Measurements from ENCODE around the gene PLCD3.

The PLCD3 gene

DNA sequence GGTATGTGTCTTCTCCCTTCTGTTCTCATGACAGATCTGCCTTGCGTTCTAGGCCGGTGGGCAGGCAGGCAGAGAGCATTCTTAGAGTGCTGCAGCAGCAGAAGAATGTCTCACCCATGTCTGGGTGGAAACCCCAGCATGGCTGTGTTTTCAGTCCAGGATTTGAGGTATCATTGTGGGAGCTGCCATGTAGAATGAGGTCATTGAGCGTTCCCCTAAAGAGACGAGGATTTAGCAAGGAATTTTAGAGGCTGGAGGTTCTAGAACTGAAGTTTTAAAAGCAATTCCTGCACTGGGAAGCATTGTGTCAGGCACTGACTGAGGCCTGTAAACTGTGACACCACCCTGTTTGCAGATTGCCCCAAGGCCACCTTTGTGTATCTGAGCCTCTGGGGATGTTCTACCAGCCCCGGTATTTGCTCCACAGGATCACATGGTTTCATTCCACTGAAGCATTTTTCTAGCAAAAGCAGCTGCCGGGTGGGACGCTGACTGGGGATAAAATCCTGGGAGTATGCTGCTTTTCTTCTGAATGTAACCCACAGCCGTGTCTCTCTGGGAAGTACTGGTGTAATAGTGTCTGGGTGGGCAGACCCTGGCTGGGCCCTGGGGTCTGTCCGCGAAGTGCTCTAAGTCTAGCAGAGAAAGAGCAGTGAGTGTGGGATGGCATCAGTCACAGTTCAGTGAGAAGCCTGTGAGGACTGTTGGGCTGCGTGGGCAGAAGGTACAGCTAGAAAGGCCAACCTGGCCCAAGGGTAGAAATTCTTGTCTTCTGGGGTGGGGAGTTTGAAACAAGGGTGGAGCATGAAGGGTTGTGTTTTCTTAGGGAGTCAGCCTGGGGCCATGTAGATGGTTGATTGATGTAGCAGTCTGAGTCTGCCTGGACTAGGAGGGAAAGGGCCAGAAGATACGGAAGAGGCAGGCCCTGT lies 30.2 kb downstream of the PLCD3 start:
- no peak for DNase-seq

DNA sequence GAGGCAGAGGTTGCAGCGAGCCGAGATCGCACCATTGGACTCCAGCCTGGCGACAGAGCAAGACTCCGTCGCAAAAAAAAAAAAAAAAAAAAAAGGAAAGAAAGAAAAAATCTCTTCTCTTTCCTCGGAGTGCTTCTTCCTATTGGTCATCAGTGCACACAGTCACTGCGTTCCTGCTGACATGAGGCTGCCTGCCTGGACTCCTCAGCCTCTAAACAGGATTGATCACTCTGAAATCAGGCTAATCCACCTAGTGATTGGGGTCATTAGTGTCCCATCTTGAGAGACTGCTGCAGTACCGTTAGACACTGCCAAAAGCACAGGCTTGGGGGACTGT lies 30.8 kb downstream of the PLCD3 start:
- no peak for DNase-seq

DNA sequence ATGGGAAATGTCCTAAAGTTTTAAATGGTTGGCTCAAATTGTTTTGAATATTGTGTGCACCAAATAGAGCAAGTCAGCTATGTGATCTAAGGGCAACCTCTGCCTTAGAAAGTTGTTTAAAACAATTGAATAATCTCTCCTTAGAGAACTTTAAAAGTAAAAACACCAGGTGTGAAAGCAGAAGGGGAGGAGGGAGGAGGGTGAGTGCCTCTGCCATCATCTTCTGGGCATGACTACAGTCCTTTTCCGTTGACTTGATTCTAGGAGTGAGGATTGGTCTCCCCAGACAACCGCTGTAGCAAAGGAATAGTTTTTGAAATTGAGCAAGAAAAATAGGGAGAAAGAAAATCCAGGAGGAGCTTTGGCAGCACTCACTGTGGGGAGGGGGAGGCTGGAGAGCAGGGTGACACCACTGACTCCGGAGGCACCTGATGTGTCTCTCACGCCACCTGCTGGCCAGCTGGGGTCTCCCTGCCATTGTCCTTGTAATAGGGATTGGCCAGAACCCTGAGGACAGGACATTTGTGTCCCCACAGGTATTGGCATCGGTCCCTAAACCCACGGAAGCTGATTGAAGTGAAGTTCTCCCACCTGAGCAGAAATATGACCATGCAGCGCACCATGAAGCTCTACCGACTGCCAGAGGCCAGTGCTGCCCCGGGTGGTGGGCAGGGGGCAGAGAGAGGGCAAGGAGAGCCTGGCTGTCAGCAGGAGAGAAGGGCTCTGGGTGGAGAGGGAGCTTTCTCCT lies 33.3 kb downstream of the PLCD3 start:
- DNase-seq: peak; percentile 86

DNA sequence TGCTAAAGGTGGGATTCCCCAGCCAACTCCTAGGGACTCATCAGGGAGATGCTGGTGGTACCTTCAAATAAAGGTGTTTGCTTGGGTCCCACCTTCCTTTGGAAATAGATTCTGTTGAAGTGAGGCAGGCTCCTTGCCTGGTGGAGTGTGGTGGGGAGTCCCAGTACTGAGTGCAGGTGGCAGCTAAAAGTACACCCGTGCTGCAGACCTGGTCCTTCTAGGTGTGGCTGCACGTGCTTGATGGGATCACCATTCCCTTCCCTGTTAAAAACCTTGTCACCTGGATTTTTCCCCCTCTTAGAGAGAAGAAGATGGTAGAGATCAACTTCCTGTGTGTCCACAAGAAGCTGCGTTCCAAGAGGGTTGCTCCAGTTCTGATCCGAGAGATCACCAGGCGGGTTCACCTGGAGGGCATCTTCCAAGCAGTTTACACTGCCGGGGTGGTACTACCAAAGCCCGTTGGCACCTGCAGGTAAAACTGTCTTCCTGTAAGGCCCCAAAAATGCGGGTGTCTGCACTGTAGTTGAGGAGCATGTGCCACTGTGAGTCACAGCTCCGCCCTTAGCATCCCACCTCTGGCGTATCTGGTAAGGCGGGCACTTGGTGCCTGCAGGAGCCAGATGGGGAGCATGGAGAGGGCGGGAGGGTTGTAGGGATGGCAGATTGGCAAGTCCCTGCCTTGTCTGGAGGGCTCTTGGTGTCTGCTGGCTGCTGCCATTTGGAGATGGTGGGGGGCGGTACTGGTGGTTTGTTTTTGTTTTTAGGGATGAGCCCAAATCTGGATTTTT lies 34.0 kb downstream of the PLCD3 start:
- DNase-seq: no peak

DNA sequence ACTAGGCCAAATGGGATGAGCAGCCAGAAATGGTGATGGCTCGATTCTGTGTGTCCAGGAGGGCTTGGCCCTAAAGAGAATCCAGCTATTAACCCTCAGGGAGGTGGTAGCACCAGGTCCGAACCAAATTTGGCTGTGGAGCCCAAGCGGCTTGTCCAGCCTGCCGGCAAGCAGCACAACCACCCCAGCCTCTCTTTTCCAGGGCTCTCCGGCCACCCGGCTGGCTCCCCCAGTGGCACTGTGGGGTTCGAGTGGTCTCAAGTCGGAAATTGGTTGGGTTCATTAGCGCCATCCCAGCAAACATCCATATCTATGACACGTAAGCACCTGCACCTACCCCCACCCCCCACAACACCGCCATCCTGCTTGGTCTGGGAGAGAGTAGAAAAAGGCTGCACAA lies 35.4 kb downstream of the PLCD3 start:
- no peak for DNase-seq

DNA sequence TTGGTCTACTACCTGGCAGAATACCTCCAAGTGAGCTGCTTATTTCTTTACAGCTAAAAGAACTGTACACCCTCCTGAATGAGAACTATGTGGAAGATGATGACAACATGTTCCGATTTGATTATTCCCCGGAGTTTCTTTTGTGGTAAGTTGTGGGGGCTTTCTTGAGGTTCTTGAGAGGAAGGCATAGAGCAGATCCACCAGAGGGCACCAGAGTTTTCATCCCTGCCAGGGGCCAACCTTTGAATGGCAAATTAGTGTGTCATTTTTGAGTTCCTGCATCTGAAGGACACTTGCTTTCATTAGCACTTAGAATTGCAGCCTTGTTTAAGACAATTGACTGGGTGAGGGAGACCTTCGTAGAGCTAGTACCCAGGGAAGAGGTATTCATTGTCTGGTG lies 36.2 kb downstream of the PLCD3 start:
- peak; percentile 64 for DNase-seq

DNA sequence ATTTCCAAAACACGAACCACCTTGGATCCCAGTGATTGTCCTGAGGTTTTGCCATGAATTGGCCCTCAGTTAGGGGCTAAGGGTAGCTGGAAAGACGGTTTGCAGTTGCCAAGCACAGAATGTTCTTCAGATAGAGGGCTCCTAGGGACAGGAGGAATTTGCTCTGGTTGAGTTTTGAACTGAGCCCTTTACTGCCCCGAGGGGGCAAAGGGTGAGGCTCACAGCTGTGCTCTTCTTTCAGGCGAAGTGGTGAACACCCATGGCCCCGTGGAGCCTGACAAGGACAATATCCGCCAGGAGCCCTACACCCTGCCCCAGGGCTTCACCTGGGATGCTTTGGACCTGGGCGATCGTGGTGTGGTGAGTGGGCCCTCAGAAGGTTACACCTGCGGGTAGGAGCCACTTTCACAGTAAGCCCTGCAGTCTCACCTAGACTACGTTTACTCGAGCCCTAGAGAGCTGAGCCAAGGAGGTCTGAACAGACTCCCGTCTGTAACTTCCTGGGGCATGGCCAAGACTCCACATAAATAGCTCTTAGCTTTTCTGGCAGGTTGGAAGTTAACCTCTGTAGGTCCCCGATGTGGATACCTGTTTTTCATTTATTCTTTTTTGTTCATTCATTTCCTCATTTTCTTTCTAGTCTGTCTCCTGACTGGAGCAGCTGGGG lies 38.7 kb downstream of the PLCD3 start:
- DNase-seq: no peak

DNA sequence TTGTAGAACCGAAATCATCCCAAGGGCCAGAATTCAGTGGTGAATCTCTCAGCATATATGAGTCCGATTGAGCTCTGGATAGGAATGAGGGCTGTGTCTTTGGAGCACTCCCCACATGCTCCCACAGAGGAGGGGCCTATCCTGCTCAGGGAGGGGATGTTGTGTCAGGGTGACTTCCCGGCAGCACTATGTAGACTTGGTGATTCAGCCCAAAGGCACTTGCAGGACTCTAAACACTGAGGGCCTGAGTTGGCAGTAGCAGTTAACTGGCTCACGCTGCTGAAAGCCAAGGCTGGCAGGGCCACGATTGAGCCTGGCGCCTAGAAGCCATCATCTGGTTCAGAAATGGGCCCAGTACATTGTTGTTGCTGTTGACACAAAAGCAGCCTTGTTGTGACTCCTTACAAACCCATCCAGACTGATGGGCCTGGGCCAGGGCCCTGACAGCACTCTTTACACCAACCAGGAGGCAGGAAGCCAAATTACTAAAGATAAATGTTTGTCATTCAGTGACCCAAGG lies 39.3 kb downstream of the PLCD3 start:
- DNase-seq: no peak

DNA sequence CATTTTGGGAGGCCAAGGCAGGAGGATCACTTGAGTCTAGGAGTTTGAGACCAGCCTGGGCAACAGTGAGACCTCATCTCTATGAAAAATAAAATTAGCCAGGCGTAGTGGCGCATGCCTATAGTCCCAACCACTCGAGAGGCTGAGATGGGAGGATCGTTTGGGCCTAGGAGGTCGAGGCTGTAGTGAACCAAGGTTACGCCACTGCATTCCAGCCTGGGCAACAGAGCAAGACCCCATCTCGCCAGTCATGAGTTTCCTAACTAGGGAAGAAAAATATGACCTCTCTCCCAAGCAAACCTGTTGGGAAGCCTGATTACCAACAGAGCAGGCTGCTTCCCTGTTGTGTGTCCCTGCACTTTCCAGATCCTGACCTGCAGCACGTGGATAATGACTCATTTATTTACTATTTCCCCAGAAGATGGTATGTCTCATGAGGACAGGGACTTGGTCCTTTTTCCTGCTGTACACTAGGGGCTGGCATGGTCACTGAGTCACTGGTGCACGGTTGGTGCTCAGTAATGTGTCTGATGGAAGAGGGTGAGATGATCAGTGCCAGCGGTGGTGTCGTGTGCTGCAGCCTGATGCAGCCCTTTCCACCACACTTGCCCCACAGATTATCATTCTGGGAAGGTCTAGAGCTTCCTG lies 40.4 kb downstream of the PLCD3 start:
- no peak for DNase-seq

DNA sequence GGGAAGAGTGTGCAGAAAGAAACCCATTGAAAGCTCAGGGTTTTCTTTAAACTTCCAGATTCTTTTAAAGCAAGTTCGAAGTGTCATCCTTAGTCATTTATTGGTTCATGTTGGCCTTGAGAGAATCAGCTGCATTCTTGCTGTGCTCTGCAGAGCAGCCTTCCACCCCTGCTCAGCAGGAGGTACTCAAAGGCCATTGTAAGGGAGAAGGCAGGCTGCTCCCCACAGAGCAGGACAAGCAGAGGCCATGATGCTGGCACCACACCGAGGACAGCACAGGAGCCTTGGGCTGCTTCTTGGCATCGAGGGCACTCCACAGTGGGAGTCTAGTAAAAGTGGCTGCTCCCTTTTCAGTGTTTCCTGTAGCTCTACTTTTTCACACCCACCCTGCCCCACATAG lies 41.6 kb downstream of the PLCD3 start:
- no peak for DNase-seq

DNA sequence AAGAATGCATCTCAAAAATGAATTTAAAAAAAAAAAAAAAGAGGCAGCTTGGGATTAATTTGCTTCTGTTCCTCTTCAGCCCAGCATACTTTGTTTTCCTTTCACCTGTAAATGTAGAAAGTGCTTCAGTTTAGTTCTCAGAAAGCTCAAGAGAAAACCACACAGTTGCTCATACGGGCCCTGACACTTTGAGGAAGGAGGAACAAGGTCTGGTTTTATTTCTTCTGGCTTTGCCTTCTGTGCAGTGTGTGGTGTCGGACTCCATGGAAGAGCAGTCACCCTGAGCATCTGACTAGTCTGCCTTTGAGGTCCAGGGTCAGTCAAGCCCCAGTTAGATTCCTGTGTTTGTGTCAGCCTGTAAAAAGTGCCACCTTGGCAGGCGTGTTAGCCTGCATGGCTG lies 43.6 kb downstream of the PLCD3 start:
- no peak for DNase-seq

DNA sequence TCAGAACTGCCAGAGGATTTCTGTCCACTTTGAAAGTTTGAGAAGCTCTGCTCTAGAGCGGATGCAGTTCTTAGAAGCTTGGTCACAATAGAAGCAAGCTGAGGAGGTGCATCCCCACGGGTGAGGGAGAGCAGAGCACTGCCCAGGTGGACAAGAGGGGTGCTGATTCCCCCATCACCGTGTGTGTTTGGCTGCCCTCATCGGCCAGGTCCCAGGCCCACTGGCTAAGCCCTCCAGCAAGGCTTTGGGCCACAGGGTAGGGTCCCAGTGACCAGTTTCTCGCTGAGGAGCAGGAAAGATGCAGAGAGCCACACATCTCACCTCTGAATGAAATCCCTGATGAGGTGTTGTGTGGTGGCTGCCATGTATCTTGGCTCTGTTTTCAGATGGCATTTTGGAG lies 44.3 kb downstream of the PLCD3 start:
- DNase-seq: no peak

DNA sequence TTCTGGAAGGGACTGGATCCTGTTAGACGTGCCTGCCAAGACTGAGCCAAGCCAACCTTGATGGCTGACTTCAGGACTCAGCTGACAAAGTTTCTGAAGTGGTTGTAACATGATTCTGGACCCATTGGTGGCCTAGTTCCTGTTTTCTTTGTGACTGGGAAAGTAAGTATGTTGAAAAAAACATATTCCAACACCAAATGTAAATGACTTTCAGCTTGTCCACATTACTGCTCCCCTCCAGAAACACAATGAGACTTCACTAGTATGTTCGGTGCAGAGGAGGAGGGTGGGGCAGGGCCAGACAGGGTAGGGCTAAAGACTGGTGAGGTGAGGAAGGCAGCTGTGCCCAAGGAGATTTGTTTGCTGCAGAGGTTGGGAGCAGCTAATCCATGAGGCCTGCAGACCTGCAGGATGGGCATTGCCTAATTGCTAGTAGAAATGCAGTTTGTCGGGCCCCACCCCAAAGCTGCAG lies 44.8 kb downstream of the PLCD3 start:
- DNase-seq: no peak

DNA sequence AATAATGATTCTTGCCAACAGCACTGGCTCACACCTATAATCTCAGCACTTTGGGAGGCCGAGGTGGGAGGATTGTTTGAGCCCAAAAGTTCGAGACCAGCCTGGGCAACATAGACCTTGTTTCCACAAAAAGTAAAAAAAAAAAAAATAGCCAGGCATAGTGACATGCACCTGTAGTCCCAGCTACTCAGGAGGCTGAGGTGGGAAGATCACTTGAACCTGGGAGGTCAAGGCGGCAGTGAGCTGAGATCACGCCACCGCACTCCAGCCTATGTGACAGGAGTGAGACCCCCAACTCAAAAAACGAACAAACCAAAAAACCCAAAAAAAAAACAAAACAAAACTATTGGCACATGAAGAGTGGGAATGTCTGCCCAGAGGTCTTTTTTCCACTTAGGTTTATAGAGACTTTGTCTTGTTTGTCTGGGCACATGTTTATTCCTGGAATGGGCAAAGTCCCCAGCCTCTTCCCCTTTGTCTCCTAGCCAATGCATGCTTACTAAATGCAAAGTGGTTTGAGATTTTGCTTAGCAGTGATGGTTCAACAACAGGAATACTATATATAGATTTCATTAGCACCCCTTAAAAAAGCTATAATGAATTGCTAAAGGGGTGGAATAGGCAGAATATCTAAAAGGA lies 45.3 kb downstream of the PLCD3 start:
- no peak for DNase-seq

DNA sequence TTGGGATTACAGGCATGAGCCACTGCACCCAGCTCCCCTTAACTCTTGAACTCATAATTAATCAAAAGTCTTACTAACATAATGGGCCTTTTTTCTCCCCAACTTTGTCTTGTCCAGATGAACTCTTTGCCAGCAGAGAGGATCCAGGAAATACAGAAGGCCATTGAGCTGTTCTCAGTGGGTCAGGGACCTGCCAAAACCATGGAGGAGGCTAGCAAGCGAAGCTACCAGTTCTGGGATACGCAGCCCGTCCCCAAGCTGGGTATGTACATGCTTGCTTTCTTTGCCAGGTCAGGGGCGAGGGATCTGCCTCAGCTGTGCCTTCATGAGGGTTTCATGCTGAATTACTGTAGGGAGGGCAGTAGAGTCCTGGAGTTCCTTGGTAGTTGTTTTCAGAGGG lies 45.9 kb downstream of the PLCD3 start:
- DNase-seq: no peak

DNA sequence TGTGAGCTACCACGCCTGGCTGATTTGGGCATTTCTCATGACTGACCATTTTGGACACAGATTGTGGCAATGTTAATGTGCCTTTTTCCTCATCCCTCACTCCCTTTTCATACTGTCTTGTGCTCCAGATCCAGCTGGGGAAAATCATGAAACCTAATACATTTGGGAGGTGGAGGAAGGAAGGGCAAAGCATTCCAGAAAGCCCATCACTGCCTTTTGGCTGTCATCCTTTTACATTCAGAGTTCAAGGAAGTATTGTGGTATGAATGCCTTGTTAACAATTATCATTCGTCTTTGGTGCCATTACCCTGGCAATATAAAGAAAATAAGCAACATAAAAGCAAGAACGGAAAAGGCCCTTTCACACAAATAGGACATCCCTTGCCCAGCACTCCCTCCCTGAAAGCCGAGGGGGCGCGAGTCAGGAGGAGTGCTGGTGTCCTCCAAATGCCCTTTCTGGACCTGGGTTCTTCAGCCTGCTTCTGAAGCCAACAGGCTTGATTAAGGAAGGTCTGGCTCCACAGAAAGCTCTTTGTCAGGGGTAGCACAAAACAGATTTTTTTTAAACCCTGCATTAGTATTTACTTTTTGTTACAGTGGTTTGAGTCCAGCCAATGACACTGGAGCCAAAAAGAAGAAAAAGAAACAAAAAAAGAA lies 51.1 kb downstream of the PLCD3 start:
- DNase-seq: no peak

DNA sequence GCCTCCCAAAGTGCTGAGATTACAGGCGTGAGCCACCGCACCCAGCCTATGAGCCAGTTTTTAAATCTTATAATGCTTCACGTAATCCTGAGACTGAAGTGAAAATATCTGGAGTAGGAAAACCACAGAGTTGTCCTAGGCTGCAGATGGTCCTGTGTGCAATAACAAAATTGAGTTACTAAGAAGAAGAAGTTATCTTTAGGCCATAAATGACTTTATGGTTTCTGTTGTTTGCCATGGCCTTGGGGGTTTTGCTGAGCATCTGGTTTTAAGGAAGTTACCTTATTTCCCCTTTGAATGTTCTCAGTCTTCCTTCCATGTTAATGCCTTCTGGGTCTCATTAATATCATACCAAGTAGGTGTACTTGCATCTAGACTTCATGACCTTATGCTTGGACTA lies 54.7 kb downstream of the PLCD3 start:
- peak; percentile 78 for DNase-seq

DNA sequence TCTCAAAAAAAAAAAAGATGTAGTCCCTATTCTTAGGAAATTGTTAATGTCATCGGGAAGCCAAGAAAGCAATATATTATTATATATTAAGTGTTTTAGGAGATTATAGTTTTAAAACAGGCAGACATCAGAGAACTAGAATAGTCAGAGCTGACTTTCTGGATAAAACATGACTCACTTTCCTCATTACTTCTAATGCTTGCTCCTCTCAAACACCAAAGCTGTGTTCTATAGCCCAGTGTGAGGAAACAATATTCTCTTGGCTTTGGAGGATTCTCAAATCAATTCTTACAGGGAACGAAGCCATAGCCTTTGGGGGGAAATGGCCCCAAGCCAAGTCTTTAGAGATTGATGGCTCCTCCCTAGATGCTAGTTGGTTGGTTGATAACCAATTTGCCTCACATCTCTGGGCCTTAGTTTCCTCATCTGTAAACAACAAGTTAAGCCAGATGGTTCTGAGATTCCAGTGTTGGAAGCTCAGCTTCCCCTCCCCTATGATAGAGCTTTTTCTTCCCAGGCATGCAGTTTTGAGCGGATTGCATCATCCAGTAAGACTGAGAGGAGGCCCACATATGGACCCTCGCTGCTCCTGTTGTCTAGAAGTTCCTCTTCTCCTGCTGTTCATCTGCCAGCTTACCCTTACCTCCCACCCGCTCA lies 58.8 kb downstream of the PLCD3 start:
- DNase-seq: peak; percentile 28

DNA sequence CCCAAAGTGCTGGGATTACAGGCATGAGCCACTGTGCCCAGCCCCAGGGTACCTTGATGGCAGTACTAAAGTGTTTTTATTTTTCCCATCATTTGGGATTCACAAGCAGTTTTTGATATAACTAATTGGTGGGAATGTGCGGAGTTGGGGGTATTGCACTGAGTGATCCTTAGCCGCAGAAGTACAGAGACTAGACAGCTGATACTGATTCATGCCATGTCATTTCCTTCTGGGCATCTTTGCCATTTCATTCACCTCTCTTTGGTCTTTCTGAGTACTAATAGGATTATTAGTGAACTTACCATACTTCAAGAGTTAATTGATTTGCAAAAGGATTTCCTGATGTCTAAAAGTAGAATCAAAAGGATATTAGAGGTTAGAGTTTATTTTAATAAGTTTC lies 61.5 kb downstream of the PLCD3 start:
- DNase-seq: no peak

DNA sequence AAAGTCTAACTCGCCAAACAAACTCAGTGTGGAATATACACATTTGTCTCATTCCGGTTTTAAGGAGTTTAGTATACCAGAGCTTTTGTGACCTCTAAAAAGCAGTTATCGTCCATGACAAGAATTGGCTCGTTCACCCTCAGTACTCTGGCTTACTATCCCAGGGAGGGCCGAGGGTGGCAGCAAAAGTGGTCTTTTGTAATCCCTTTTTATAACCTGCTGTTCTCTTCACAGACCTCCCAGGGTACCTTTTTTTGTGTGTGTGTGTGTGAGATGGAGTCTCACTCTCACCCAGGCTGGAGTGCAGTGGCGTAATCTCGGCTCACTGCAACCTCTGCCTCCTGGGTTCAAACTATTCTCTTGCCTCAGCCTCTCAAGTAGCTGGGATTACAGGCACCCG lies 62.3 kb downstream of the PLCD3 start:
- no peak for DNase-seq

DNA sequence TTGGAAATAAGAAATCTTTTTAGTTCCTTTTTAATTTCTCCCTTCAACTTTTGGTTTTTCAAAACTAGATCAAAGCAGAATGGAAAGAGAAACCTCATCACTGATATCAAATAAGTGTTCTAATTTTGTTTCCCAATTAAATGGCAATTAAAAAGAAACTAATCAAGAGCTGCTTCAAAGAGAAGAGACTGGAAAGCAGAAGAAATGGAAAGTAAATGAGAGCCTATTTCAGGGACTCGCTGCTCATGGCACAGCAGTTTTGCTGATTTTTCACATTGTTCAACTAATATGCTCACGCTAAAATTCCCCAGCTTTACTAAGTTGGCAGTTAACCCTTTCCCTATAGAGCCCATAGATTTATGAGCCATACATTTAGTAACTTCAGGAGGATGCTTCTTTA lies 64.7 kb downstream of the PLCD3 start:
- no peak for DNase-seq

Data from hematopoietic multipotent progenitor cell treated with erythropoietin and hydrocortisone succinate and interleukin-3 and kit ligand, for 4 days (in vitro differentiated cells).